KBM-7 (cell line): Measurements from ENCODE around the gene PTPN2.

ENCODE experiments used
- DNase-seq: peaks from one replicate; pipeline ENCODE4 v3.0.0-alpha.2; 2015
- in situ Hi-C: fragments of 300-500 bp; cut with MboI; formaldehyde crosslinking; loops from 2 replicates; pipeline ENCODE4 v1.14.3; 2020; ENCODE audit warnings: low sequenced_read_pairs, low pct_unique_long_range_greater_than_20kb, mixed read lengths

Gene PTPN2

DNA sequence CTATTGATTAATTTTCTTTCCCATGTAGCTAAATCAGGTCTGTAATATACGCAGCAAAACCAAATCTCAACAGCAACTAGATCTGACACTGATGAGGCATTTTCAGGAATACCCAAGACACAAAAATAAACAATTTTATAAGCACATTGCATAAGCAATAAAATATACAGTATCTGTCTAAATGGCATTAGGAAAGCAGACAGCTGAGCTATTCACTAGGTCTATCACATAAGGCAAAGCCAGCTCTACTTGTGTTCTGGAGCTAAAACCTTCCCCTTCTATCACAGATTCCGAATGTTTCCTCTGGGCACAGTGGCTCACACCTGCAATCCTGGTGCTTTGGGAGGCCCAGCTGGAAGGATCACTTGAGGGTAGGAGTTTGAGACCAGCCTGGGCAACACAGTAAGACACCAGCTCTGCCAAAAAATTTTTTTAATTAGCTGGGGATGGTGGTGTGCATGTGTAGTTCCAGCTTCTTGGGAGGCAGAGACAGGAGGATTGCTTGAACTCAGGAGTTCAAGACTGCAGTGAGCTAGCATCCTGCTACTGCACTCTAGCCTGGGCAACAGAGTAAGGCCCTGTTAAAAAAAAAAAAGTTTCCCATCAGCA, 21.1 kb downstream of the PTPN2 start:
- no peak for DNase-seq
- in situ Hi-C loops = no loop called here

DNA sequence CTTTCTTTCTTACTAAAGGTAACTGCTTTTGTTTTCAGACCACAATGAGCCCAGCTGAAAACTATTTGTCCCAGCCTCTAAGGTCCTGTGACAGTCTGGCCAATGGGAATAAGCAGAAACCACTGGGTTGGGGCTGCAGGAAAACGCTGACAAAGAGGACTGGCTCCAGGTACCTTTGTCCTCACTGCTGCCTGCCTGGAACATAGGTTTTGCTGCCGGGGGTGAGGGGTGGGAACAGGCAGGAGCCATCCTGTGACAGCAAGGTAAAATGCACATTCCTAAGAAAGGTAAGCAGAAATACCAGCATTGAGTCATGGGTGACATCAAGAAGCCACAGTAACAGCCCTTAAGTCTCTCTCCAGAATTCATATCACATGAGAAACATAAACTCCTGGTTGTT, 21.6 kb downstream of the PTPN2 start:
- DNase-seq = no peak
- in situ Hi-C loops = no loop called here

GRCh38 chr18:12861637-12862036, 22.4 kb downstream of the PTPN2 start:
- no peak for DNase-seq
- in situ Hi-C loops = no loop called here

DNA sequence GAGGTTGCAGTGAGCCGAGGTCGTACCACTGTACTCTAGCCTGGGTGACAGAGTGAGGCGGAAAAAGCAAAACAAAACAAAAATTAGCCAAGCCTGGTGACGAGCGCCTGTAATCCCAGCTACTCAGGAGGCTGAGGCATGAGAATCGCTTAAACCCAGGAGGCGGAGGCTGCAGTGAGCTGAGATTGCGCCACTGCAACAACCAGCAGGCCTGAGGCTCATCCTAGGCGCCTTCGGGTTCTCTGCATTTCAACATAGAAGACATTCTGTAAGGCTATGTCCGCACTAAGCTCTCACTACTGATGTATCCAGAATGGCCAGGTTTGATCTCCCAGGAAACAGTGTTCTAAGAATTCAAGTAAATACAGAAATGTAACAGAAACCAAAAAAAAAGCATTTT, 23.5 kb downstream of the PTPN2 start:
- in situ Hi-C loops = no loop called here
- no peak for DNase-seq

DNA sequence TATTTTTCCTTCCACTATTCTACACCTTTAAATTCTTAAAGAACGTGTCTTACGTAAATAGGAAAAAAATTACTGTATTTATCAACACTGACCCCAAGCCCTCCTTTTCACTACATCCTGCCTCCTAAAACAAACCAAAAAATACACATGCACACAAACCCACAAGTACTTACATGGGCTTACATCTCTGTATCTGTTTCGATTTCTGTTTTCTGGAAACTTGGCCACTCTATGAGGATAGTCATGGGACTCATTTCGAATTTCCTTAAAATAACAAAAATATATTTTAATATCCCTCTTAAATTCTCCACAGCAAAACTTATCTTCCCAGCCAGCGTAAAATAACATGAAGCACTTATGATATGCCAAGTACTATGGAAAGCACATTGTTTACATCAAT, 25.0 kb downstream of the PTPN2 start:
- in situ Hi-C loops = no loop called here

GRCh38 chr18:12857991-12858544, 26.0 kb downstream of the PTPN2 start:
- no peak for DNase-seq
- in situ Hi-C loops = no loop called here

More for the DNA sequence above, 25.0 kb downstream of the PTPN2 start:
- no peak for DNase-seq

- DNase-seq = no peak
- in situ Hi-C loops = no loop called here
Observed at GRCh38 chr18:12857215-12857905, 26.7 kb downstream of the PTPN2 start.

DNA sequence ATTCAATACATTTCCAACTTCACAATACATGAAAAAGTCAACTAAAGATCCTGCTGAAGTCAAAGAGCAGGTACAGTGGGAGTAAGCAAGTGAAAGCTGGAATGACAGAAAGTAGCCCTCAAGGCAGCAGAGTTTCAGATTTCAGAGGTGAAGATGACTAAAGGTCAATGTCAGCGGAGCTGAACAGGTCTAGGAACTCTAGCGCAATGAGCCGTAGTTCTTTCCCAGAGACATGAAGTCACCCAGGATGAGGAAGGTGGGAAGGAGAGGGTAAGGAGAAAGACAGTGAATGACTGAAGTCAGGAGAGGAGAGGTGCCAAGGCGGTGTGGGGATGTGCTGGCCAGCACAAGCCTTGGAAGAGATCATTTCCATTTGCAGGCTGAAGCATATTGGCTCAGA, 28.1 kb downstream of the PTPN2 start:
- in situ Hi-C loops = no loop called here
- no peak for DNase-seq

- DNase-seq = no peak
- in situ Hi-C loops = no loop called here
Observed at GRCh38 chr18:12852566-12853315, 31.3 kb downstream of the PTPN2 start.

- no peak for DNase-seq
- in situ Hi-C loops = no loop called here
Observed at GRCh38 chr18:12851716-12852115, 32.3 kb downstream of the PTPN2 start.

- no peak for DNase-seq
- in situ Hi-C loops = no loop called here
Observed at GRCh38 chr18:12849548-12849947, 34.5 kb downstream of the PTPN2 start.

GRCh38 chr18:12848405-12848804, 35.6 kb downstream of the PTPN2 start:
- in situ Hi-C loops = no loop called here

GRCh38 chr18:12844391-12844790, 39.6 kb downstream of the PTPN2 start:
- in situ Hi-C loops = no loop called here
- no peak for DNase-seq

More at GRCh38 chr18:12848405-12848804, 35.6 kb downstream of the PTPN2 start:
- no peak for DNase-seq

- in situ Hi-C loops = no loop called here
- no peak for DNase-seq
Observed at GRCh38 chr18:12843420-12844350, 40.4 kb downstream of the PTPN2 start.

GRCh38 chr18:12842459-12843380, 41.3 kb downstream of the PTPN2 start:
- in situ Hi-C loops = no loop called here

GRCh38 chr18:12841070-12841469, 43.0 kb downstream of the PTPN2 start:
- in situ Hi-C loops = no loop called here
- DNase-seq = no peak

More at GRCh38 chr18:12842459-12843380, 41.3 kb downstream of the PTPN2 start:
- DNase-seq = no peak

DNA sequence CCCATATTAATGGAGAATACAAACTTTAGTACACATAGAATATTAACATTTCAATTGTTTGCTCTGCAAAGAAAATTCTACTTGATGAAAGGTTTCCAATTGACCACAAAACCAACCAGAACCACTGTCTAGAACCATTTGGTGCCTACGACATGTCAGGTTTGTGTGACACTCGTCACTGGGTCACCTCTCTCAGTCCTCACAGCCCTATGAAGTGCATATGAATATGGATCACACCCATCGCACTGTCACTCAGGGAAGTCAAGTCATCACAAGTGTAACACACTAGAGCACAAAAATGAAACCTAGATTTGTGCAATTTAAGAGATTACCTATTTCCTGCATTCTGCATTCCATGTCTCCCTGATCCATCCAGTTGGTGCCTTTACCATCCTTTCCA, 43.7 kb downstream of the PTPN2 start:
- no peak for DNase-seq
- in situ Hi-C loops = no loop called here
